HS-5 (cell line): ENCODE results near the gene MEIS1.

Experiments
- DNase-seq: peaks from one replicate; pipeline ENCODE4 v3.0.0-alpha.2; 2012; ENCODE audit warnings: low read depth

MEIS1 gene

DNA sequence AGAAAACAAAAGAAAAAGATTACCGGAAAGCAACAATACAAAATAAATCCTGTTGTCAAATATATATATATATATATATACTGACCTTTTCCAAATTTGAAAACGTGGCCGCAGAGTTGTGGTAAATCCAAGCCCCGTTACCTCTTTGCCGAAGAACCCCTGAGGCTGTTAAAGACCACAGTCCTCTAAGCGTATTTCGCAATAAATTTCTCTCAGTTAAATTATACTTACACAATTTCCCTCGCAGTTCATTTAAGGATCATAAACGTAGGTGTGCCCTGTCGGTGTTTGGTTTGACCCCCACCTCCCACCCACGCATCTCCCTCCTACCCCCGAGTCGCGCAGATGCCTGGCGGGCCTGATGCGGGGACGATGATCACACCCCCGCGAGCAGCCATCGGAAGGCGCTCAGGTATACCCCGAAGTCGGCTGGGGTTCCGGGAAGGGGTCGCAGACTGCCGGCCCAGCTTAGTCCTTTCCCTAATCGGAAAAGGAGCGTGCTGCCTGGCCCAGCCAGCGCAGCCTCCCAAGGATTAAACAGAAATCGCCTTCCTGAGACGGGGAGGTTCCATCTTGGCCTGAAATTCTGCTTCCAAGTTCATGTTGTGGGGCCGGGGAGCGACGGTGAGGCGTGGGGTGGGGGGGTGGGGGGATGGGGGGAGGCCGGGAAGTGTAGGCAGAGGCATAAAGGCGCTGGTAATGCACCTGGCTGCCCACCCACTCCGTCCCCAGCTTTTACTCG, 2.9 kb upstream of the MEIS1 start:
- no peak for DNase-seq

DNA sequence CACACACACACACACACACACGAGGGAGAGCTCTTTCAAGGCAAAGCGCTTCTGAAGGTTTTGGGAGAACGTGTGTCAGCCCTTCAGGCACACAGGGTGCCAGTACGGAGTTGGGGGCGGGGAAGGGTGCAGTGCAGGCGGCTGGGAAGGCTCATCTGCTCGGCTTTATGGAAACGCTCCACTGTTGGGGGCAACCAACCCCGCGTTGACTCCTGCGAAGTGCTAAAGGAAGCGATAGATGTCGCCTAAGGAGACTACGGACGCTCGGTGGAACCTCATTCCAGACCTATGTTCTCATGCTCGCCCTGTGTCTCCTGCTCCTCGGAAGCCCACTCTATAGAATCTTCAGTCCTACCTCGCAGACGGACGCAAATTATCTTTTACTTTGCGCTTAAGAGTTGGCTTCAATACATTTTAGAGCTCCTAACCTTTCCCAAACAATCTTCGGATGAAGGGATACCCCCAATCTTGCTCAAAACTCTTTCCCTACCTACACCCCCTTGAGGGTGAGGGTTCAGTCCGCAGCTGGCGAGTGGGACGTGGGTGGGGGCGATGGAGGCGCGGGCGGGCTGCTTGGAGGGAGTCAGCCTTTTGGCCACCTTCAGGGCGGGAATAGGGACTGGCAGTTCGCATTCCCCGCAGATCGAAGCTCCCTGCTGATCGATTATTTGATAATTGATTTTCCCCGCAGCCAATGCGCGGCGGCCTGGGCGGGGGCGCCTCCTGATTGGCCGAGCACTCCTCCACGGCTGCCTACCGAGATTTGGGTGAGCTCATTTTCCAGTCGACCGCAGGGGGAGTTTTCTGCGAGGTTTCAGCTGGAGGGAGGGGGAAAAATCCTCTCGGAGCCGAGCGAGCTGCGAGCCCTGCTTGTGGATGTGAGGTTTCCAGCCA, 1.9 kb upstream of the MEIS1 start:
- DNase-seq = peak; percentile 81

DNA sequence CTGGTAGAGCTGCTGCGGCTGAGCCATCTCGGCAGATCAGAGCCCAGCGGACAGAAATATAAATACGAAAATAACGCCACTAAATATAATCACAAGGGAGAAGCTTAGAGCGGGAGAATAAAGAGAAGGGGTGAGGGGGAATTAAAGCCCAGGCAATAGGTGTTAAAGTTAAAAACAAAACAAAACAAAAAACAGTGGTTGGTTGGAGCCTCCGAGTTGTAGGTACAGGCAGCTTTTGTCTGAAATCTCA, 1.3 kb upstream of the MEIS1 start:
- no peak for DNase-seq

DNA sequence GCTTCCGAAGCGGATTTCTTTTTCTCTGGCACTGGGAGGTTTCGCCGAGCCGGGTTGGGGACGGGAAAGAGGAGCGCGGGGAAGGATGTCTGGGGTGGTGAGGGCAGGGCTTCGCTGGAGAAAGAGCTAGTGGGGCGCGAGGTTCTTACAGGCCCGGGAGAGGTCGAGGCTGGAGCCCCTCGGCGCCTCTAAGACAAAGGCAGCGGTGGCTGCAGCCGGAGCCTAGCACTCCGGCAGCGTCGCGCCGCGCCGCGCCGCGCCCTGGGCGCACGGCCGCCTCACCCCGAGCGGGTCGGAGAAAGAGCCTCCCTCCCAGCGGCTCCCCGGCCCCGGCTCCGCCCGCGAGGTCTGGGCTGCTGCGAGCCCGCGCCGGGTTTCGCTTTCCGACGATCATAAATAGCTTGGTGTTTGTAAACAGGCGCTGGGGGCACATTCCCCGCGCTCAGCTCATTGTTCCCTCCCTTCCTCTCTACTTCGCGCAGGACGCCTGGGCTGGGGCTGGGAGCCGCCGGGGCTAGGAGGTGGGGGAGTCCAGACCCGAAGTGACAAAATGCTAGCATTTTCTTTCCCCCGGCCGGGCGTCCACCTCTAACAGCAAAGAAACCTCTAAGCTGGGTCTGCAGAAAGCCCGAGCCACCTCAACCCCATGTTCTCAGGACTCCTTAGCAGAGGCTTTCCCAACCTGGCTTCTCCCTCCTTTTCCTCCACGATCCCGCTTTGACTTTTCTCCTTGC, 813 bp upstream of the MEIS1 start:
- no peak for DNase-seq

DNA sequence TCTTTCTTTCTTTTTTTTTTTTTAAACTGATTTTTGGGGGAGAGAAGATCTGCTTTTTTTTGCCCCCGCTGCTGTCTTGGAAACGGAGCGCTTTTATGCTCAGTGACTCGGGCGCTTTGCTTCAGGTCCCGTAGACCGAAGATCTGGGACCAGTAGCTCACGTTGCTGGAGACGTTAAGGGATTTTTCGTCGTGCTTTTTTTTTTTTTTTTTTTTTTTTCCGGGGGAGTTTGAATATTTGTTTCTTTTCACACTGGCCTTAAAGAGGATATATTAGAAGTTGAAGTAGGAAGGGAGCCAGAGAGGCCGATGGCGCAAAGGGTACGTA, 587 bp downstream of the MEIS1 start:
- DNase-seq = no peak

DNA sequence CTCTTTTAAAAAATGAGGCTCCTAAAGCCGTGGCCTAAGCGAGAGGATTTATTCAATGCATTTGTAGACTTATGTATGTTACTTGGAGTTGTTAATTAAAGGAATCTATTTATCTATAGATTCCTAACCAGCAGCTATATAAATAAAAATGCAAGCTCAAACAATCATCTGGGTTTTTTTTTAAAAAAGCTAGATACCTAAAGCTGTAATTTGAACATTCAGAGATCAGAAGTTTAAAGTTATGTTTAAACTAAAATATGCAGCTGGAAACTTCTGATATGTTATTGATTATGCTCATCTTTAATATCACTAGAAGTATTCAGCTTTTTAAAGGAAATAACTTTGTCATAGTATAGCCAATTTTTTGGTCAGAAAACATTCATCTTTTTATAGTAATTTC, 1.0 kb downstream of the MEIS1 start:
- DNase-seq = no peak

DNA sequence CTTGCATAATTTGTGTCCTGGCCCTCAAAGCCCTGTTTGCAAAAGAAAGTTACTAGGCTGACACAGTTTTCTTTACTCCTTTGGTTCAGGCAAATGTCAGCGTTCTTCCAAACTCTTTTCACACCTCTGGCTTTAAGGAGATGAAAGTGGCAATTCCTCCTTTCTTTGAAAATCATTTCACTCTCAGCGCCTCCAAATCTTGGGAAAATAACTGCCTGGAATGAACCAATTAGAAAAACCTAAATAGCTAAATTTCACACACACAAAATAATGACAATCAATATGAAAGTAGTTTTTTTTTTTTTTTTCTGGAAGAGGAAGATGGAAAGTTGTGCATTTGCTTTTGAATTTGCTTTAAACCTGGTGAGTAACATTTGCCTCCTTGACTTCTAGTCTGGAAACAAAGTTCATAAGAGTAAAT, 1.7 kb downstream of the MEIS1 start:
- no peak for DNase-seq

DNA sequence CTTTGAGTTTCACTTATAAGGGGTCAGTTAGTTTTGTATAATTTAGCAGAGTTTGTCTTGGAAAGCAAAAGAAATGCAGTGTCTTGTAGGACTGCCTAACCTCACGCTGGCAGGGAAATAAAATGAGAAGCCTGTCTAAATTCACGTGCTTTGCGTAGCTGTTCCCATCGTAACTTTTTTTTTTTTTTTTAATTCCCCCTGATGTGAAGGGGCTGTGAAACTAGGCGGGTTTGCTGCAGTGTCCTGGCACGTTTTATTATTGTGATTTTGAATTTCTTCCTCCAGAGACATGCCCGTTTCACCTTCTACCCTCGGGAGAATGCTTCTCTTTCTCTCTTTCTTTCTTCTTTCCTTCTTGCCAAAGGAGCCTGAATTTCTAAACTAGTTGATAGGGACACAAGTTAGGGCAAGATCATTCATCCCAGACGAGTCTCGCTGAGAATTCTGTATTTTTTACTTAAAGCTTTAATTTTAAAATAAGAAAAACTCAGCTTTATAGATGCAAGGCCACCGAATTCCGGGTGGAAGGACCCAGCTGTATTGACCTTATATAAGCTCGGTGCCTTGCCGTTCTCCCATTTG, 2.3 kb downstream of the MEIS1 start:
- DNase-seq = no peak

DNA sequence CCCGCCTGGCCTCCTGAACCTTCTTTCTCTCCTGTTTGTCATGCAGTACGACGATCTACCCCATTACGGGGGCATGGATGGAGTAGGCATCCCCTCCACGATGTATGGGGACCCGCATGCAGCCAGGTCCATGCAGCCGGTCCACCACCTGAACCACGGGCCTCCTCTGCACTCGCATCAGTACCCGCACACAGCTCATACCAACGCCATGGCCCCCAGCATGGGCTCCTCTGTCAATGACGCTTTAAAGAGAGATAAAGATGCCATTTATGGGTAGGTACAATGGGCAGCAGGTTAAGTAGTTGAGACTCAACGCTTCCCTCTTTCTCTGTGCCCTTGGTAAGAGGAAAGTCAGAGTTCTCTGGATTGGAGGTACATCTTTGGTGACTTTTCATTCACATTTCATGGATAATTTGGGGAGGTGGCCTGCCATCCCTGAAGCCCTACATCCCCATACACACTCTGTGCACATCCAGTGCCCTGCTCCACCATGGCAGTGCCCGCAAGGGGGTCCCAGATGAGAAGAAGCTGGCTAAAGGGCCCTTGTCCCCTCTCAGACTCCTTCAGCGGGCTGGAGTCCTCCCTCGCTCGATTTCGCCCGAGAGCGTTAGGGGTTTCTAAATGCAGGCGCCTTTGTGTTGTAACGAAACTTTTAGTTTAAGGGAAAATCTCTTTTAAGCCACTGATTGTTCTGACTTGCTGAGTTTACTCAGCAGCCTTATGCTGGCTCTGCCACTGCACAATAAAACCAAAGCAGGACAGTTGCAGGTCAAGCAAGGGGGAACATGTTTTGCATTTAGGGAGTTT, 3.0 kb downstream of the MEIS1 start:
- DNase-seq = no peak

DNA sequence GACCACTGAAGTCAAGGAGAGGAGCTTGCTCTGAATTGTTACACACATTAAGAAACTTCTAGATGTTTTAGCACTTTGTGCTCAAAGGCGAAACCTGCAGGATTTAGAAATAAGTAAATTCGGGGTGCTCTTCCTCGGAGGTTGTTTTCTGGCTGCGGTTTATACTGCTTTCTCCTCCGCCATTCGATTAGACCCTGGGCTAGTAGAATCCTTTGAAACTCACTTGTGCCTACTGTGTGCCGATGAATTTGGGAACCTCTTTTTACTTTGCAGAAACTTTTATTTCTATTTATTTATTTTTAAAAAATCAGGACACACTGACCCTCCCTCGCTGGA, 3.5 kb downstream of the MEIS1 start:
- DNase-seq = no peak

DNA sequence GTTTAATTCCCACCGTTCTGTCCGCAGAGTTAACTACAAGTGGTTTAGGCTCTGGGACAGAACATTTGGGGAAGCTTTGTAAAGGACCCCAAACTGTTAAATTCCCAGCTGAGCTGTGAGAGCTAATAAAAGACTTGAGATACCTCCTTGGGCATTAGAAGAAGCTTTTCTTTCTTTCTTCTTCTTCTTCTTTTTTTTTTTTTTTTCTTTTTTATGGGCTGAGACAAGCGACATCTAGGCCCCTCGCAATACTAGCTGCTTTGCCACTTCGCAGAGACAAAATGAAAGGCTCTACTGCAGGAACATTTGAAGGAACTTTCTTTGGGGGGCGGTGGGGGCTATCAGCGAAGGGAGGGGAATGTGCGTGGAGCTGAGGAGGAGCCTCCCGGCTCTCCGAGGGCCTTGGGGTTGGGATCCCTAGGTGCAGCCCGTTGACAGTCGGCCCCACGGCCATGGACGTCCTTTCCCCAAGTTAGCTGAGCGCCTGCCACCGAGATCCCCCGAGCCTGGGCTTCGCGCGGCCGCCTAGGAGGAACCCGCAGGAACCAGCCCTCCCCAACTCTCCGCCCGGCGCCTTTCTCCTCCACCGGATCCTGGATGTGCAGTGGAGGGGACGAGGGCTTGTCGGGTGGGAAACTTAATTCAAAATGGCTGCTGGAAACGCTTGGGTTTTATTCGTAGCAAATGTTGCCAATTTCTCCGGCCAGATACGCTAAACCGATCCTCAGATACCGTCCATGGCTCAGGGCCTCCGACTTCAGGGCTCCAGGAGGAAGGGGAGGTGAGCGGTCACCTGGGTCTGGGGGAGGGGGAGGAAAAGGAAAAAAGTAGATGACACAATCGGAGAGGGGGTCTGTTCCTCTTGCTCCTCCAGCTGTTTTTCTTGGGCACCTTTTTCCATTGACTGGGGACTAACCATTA, 4.2 kb downstream of the MEIS1 start:
- no peak for DNase-seq

DNA sequence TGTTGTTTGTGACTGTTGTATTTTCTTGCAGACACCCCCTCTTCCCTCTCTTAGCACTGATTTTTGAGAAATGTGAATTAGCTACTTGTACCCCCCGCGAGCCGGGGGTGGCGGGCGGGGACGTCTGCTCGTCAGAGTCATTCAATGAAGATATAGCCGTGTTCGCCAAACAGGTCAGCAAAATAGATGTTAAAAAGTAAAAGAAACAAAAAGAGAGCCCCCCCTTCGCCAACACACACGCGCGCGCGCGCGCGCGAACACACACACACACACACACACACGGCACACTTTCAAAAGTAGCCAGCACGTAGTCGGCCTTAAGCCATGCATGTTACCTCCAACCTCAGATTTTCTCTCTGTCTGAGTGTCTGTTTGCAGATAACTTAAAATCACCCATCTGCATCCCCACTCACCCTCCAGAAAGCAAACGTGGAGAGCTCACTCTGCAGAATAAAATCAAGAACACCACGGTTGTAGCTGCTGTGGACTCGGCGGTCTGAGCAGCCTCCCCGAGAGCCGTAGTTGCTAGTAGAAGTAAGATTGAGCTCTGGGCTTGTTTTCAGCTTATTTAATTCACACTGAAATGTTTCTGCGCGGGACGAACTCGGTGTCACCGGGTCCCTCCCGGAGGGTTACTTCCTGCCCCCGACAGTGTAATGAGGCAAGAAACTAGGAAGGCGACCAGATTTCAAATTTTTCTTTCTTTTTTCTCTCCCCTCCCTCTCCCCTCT, 5.1 kb downstream of the MEIS1 start:
- no peak for DNase-seq

DNA sequence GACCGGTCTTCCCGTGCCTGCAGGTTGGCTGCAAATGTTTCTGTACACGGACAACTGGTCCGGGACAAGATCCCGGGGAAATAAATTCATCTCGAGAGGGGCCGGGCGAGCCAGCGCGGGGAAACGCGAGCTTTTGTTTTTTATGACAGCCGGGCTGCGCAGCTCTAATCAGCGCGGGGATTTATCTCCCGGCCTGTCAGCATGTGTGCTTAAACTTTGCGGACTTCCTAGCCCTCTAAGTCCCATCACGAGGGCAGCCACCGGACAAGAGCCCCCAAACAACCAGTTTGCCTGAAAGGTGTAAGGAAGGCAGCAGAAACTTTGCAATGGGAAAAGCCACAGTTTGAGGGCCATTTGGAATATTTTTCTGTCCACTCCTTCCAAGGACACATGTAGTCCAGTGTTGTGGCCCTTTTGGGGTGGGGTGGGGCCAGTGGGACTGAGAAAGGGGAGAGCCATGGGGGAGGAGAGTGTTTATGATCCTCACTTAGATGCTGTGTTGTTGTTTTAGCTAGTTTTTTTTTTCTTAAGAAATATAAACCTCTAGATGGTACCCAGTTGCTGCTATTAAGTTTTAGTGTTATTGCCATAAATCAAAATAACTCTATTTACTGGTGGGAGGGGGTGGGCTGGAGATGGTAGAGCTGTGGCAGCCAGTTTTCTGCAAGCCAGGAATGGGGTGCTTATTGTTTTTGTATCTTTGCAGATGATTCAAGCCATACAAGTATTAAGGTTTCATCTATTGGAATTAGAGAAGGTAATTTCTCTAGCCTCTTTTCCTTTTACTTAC, 6.0 kb downstream of the MEIS1 start:
- no peak for DNase-seq

DNA sequence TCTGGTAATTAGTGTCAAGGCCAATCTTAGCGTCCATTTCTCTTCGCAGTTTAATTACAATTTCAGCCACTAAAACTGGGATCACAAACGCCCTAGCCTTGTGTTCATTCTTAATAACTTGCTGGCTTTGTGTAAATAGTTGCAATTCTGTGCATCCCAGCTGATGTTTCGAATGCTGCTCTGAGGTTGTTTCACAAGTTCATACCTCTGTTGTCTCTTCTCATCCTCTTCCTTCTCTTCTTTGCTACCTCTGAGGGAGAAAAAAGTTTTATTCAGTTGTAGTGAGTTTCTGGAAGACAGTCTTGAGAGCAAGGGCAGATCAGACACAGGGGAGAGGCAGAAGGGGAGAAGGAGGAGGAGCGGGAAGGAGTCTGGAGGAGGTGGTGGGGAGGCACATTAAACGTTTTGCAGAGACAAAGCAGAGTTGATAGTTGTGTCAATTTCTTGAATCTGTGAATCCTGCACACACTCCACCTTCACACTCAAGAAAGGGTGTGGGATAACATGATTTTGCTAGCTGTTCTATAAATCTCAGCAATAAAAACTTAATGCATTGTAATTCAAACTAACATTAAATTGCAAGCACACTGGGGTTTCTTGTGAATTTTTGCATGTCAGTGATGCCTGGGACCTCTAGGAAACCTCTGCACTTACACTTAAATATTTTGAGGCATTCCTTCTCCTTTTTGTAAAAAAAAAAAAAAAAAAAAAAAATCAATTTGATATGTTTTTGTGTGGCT, 6.8 kb downstream of the MEIS1 start:
- DNase-seq = no peak

DNA sequence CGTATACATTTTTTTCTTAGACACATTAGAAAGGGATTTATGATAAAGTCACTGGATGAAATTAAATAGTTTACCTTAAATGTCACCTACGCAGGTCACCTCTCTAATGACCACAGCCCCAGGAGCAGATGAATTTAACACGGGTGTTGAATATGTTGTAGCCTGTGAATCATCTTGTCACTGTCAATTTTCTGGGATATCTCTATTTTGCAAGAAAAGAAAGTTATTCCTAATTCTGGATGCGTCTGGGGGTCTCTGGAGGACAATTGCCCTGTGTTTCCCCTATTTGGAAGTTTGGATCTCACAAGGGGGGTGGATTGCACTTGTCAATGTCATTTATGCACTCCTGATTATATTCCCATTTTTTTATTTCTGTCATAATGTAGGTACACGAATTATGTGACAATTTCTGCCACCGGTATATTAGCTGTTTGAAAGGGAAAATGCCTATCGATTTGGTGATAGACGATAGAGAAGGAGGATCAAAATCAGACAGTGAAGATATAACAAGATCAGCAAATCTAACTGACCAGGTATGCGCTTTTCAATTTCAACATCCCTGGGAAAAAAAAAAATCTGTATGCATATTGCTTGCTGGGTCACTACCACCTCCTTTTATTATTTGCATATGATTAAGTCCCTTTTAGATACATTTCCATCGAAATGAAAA, 7.7 kb downstream of the MEIS1 start:
- no peak for DNase-seq

DNA sequence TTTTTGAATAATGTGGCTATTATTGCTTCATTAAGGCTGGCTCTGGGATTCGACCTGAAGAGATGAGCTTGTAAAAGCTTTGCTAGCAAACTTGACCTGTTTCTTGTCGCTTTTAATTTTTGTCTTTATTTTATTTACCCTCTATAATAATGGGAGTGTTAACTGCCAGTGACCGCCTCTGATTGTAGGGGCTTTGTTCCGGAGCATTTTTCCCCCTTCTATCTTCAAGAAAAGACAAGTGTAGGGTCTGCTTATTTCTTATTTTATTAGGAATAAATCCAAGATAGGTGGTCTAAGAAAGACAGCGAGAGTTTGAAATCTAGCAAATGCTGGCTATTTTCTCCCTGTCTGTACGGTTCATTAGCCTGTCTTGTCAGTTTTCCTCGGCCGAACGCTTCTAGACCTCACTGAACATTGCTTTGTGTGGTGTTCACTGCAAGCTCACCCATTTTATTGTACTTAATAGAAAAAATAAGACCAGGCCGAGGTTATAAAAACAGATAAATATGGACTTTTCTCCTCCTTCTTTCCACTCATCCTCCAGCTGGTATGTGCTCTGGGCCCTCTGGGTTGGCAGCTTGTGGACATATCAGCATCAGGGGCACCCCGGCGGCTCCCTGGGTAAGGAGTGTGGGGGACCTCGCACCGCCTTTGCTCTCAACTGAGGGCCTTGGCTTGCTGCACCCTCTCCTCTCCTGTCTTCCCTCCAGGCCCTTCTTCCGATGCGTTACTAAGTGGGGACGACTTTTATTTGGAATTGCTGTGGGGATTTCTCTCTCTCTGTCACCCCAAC, 8.5 kb downstream of the MEIS1 start:
- DNase-seq = no peak
